ENCODE results near the gene IGFBP7. TPM values are rescaled to one million over a fixed set of nuclear protein-coding genes. Genes with fewer than 3 reads are reported as not detected.

The IGFBP7 gene
- total and polyA plus RNA-seq, 2 donors = 288 to 1,554 TPM

- Histone ChIP-seq H3K36me3 (ENCODE audit: insufficient read depth) (no peaks in the 10 kb centered on the region), H3K4me1 (ENCODE audit: insufficient read depth) (no peaks in the 10 kb centered on the region), H3K4me3 (ENCODE audit: low read depth, low read length) (no peak overlapping the region), H3K27ac (ENCODE audit: low read depth) (no peak overlapping the region)
- DNase-seq (ENCODE audit: extremely low spot score) = no peak
- WGBS = 83% methylated on average over 2 of the region's 2 CpGs
Observed at GRCh38 chr4:57117491-57117890, 7.3 kb upstream of the IGFBP7 start.

- DNase-seq (ENCODE audit: extremely low spot score) = no peak
- H3K4me1 ChIP-seq (ENCODE audit: insufficient read depth) = no peaks in the 10 kb centered on the region
- H3K4me3 ChIP-seq (ENCODE audit: low read depth, low read length) = no peak overlapping the region
- no peaks in the 10 kb centered on the region for H3K36me3 ChIP-seq (ENCODE audit: insufficient read depth)
- no peak overlapping the region for H3K27ac ChIP-seq (ENCODE audit: low read depth)
- WGBS = 54% methylated on average over 3 of the region's 3 CpGs
Observed at GRCh38 chr4:57116245-57116644, 6.1 kb upstream of the IGFBP7 start.

- no peaks in the 10 kb centered on the region for H3K4me1 ChIP-seq (ENCODE audit: insufficient read depth)
- no peaks in the 10 kb centered on the region for H3K36me3 ChIP-seq (ENCODE audit: insufficient read depth)
- H3K4me3 ChIP-seq (ENCODE audit: low read depth, low read length) = no peak overlapping the region
- H3K27ac ChIP-seq (ENCODE audit: low read depth) = no peak overlapping the region
- DNase-seq (ENCODE audit: extremely low spot score) = no peak
Observed at GRCh38 chr4:57114973-57115372, 4.8 kb upstream of the IGFBP7 start.

GRCh38 chr4:57113870-57114269 lies 3.7 kb upstream of the IGFBP7 start:
- no peak for DNase-seq (ENCODE audit: extremely low spot score)
- no peaks in the 10 kb centered on the region for H3K4me1 ChIP-seq (ENCODE audit: insufficient read depth)
- no peak overlapping the region for H3K4me3 ChIP-seq (ENCODE audit: low read depth, low read length)
- H3K27ac ChIP-seq (ENCODE audit: low read depth) = no peak overlapping the region
- H3K36me3 ChIP-seq (ENCODE audit: insufficient read depth) = no peaks in the 10 kb centered on the region
- 67% methylated on average over 6 of the region's 6 CpGs for WGBS

- H3K4me1 ChIP-seq (ENCODE audit: insufficient read depth) = no peaks in the 10 kb centered on the region
- 3% methylated on average over 25 of the region's 25 CpGs for WGBS
- peak overlapping the region; percentile 71 for H3K4me3 ChIP-seq (ENCODE audit: low read depth, low read length)
- peak; percentile 54 for DNase-seq (ENCODE audit: extremely low spot score)
- no peaks in the 10 kb centered on the region for H3K36me3 ChIP-seq (ENCODE audit: insufficient read depth)
- H3K27ac ChIP-seq (ENCODE audit: low read depth) = peak overlapping the region; percentile 96
Observed at GRCh38 chr4:57110640-57111511, 691 bp upstream of the IGFBP7 start.

- WGBS = 5% methylated on average over 27 of the region's 27 CpGs
- H3K27ac ChIP-seq (ENCODE audit: low read depth) = peak overlapping the region; percentile 96
- no peaks in the 10 kb centered on the region for H3K36me3 ChIP-seq (ENCODE audit: insufficient read depth)
- DNase-seq (ENCODE audit: extremely low spot score) = no peak
- peak overlapping the region; percentile 71 for H3K4me3 ChIP-seq (ENCODE audit: low read depth, low read length)
- H3K4me1 ChIP-seq (ENCODE audit: insufficient read depth) = no peaks in the 10 kb centered on the region
Observed at GRCh38 chr4:57109411-57109846, 756 bp downstream of the IGFBP7 start.

GRCh38 chr4:57106181-57106580 lies 4.0 kb downstream of the IGFBP7 start:
- no peaks in the 10 kb centered on the region for H3K36me3 ChIP-seq (ENCODE audit: insufficient read depth)
- H3K4me3 ChIP-seq (ENCODE audit: low read depth, low read length) = no peak overlapping the region
- no peak overlapping the region for H3K27ac ChIP-seq (ENCODE audit: low read depth)
- no peaks in the 10 kb centered on the region for H3K4me1 ChIP-seq (ENCODE audit: insufficient read depth)
- WGBS = 92% methylated on average over 4 of the region's 4 CpGs
- DNase-seq (ENCODE audit: extremely low spot score) = no peak

GRCh38 chr4:57104706-57105560 lies 5.3 kb downstream of the IGFBP7 start:
- Histone ChIP-seq H3K36me3 (ENCODE audit: insufficient read depth) (no peaks in the 10 kb centered on the region), H3K27ac (ENCODE audit: low read depth) (no peak overlapping the region), H3K4me3 (ENCODE audit: low read depth, low read length) (no peak overlapping the region), H3K4me1 (ENCODE audit: insufficient read depth) (no peaks in the 10 kb centered on the region)
- 79% methylated on average over 4 of the region's 4 CpGs for WGBS
- no peak for DNase-seq (ENCODE audit: extremely low spot score)

- no peak for DNase-seq (ENCODE audit: extremely low spot score)
- H3K36me3 ChIP-seq (ENCODE audit: insufficient read depth) = no peaks in the 10 kb centered on the region
- 53% methylated on average over 4 of the region's 4 CpGs for WGBS
- H3K27ac ChIP-seq (ENCODE audit: low read depth) = peak overlapping the region; percentile 13
- no peaks in the 10 kb centered on the region for H3K4me1 ChIP-seq (ENCODE audit: insufficient read depth)
- H3K4me3 ChIP-seq (ENCODE audit: low read depth, low read length) = no peak overlapping the region
Observed at GRCh38 chr4:57103051-57103450, 7.1 kb downstream of the IGFBP7 start.

- WGBS = 15% methylated on average over 4 of the region's 4 CpGs
- DNase-seq (ENCODE audit: extremely low spot score) = peak; percentile 57
Observed at GRCh38 chr4:57102050-57102624, 8.0 kb downstream of the IGFBP7 start.

GRCh38 chr4:57100979-57101651 lies 9.1 kb downstream of the IGFBP7 start:
- Histone ChIP-seq H3K4me1 (ENCODE audit: insufficient read depth) (no peaks in the 10 kb centered on the region), H3K36me3 (ENCODE audit: insufficient read depth) (no peaks in the 10 kb centered on the region), H3K4me3 (ENCODE audit: low read depth, low read length) (no peak overlapping the region), H3K27ac (ENCODE audit: low read depth) (peak overlapping the region; percentile 31)
- 56% methylated on average over 4 of the region's 4 CpGs for WGBS
- DNase-seq (ENCODE audit: extremely low spot score) = no peak

More at GRCh38 chr4:57102050-57102624, 8.0 kb downstream of the IGFBP7 start:
- H3K4me3 ChIP-seq (ENCODE audit: low read depth, low read length) = no peak overlapping the region
- H3K27ac ChIP-seq (ENCODE audit: low read depth) = peak overlapping the region; percentile 76
- no peaks in the 10 kb centered on the region for H3K36me3 ChIP-seq (ENCODE audit: insufficient read depth)
- no peaks in the 10 kb centered on the region for H3K4me1 ChIP-seq (ENCODE audit: insufficient read depth)

- no peak for DNase-seq (ENCODE audit: extremely low spot score)
- Histone ChIP-seq H3K4me3 (ENCODE audit: low read depth, low read length) (no peak overlapping the region), H3K36me3 (ENCODE audit: insufficient read depth) (no peaks in the 10 kb centered on the region), H3K27ac (ENCODE audit: low read depth) (no peak overlapping the region), H3K4me1 (ENCODE audit: insufficient read depth) (no peaks in the 10 kb centered on the region)
- 74% methylated on average over 2 of the region's 2 CpGs for WGBS
Observed at GRCh38 chr4:57099363-57099762, 10.8 kb downstream of the IGFBP7 start.

GRCh38 chr4:57098941-57099340 lies 11.2 kb downstream of the IGFBP7 start:
- Histone ChIP-seq H3K4me3 (ENCODE audit: low read depth, low read length) (no peak overlapping the region), H3K4me1 (ENCODE audit: insufficient read depth) (no peaks in the 10 kb centered on the region)

More at GRCh38 chr4:57098941-57099340, 11.2 kb downstream of the IGFBP7 start:
- DNase-seq (ENCODE audit: extremely low spot score) = no peak
- Histone ChIP-seq H3K36me3 (ENCODE audit: insufficient read depth) (no peaks in the 10 kb centered on the region), H3K27ac (ENCODE audit: low read depth) (no peak overlapping the region)

All from urinary bladder (tissue), 4 donors.